ENCODE data around the gene TAMM41.
"Not testable (repeated sequence)": the region's sequence is repeated elsewhere in the genome, so short reads cannot be mapped to it uniquely, and the experiment has no call there.

Gene TAMM41

GRCh38 chr3:11764931-11765363 is 81.7 kb downstream of the TAMM41 start:
- DNase-seq (ENCODE audit: low read depth): no peak
- no peak overlapping the region for H3K4me3 ChIP-seq (ENCODE audit: low read depth, low read length)
- no peak for TF ChIP-seq CTCF (IDR thresholded peaks at IDR 0.05; ENCODE audit: insufficient read depth, low read depth, low read length, missing control alignments)

GRCh38 chr3:11759996-11760395 is 86.7 kb downstream of the TAMM41 start:
- no peak for DNase-seq (ENCODE audit: low read depth)
- no peak overlapping the region for H3K4me3 ChIP-seq (ENCODE audit: low read depth, low read length)
- TF ChIP-seq CTCF (IDR thresholded peaks at IDR 0.05; ENCODE audit: insufficient read depth, low read depth, low read length, missing control alignments): no peak

- no peak for DNase-seq (ENCODE audit: low read depth)
- TF ChIP-seq CTCF (IDR thresholded peaks at IDR 0.05; ENCODE audit: insufficient read depth, low read depth, low read length, missing control alignments): no peak
- H3K4me3 ChIP-seq (ENCODE audit: low read depth, low read length): no peak overlapping the region
Observed at GRCh38 chr3:11757929-11758328, 88.8 kb downstream of the TAMM41 start.

GRCh38 chr3:11757441-11757875 is 89.2 kb downstream of the TAMM41 start:
- no peak overlapping the region for H3K4me3 ChIP-seq (ENCODE audit: low read depth, low read length)
- no peak for DNase-seq (ENCODE audit: low read depth)
- TF ChIP-seq CTCF (IDR thresholded peaks at IDR 0.05; ENCODE audit: insufficient read depth, low read depth, low read length, missing control alignments): no peak

GRCh38 chr3:11755276-11755675 is 91.4 kb downstream of the TAMM41 start:
- no peak overlapping the region for H3K4me3 ChIP-seq (ENCODE audit: low read depth, low read length)
- no peak for TF ChIP-seq CTCF (IDR thresholded peaks at IDR 0.05; ENCODE audit: insufficient read depth, low read depth, low read length, missing control alignments)
- DNase-seq (ENCODE audit: low read depth): no peak

- DNase-seq (ENCODE audit: low read depth): not testable (repeated sequence)
Observed at GRCh38 chr3:11752254-11752653, 94.4 kb downstream of the TAMM41 start.

GRCh38 chr3:11748306-11748705 is 98.4 kb downstream of the TAMM41 start:
- not testable (repeated sequence) for H3K4me3 ChIP-seq (ENCODE audit: low read depth, low read length); DNase-seq (ENCODE audit: low read depth)

More at GRCh38 chr3:11752254-11752653, 94.4 kb downstream of the TAMM41 start:
- not testable (repeated sequence) for H3K4me3 ChIP-seq (ENCODE audit: low read depth, low read length)

All from GM12865 (cell line).